ENCODE data around the gene GPRC5D.

GPRC5D gene

DNA sequence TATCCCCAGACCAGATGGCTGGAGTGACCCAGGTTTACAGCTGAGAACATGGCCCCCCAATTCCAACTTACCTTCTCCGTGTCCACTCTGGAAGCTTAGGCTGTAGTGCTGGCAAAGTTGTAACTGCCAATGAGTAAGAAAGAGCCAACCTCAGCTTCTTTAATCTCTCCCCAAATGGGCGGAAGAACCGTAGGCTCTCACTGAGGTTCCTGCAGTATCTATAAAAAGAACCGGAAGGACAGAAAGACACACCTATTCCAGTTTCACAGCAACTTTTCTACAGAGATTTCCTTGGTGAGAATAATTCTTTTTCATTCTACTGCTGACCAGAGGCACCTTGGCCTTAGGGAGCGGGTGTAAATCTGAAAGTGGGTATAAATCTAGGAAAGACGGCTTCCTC lies at the start of gene GPRC5D:
Gene GPRC5D (minus strand): TSS at position 135 of the 400 bp plus-strand sequence. CDS start 1,786 bp downstream, outside the sequence.
- DNase-seq: no peak

DNA sequence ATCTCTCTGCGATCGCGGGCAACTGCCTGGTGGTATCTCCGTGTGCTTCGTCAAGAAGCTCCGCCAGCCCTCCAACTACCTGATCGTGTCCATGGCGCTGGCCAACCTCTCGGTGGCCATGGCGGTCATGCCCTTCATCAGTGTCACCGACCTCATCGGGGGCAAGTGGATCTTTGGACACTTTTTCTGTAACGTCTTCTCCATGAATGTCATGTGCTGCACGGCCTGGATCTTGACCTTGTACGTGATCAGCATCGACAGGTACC lies 49.7 kb upstream of the GPRC5D start:
- DNase-seq: no peak

DNA sequence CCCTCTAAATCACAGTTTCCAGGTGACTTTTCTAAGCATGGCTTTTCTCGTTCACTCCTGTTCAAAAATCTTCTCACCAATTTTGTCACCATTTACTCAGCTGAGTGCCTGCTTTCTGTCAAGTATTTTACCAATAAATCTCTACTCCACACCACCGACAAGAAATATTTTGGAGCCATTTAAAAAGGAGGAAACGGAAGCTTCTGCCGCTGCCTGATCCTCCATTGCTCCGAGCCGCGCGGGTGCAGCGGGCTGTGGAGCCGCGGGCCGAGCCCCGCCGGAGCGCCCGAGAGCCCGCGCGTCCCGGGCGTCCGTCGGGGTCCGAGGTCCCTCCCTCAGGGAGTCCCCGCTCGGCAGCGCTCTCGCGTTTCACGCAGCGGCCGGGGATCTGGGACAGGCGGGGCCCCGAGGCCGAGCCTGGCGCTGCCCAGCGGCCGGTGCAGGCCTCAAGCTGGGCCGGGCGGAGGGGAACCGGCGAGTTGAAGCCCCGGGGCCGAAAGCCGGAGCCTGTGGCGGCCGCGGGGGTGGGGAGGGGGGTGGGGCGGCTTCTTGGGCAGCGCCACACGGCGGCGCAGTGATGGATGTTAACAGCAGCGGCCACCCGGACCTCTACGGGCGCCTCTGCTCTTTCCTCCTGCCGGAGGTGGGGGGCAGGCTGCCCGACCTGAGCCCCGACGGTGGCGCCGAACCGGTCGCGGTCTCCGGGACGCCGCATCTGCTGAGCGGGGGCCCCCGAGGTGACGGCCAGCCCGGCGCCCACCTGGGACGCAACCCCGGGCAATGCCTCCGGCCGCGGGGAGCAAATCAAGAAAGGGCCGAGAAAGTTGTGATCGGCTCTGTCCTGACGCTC lies 49.2 kb upstream of the GPRC5D start:
- DNase-seq: peak; percentile 54

DNA sequence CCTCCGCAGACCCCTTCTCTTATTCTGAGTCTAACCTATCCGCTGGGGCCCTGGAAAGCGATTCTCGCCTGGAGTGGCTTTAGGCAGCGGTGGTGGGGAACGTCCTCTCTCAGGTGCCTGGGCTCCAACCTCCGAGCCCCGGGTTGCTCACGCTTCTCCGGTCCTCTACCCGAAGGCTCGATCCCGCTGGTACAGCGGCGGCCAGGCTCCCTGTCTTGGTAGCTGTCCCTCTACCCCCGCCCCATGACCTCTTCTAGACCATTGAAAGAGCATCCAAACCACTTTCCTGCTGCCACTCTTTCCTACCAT lies 48.6 kb upstream of the GPRC5D start:
- DNase-seq: peak; percentile 75

DNA sequence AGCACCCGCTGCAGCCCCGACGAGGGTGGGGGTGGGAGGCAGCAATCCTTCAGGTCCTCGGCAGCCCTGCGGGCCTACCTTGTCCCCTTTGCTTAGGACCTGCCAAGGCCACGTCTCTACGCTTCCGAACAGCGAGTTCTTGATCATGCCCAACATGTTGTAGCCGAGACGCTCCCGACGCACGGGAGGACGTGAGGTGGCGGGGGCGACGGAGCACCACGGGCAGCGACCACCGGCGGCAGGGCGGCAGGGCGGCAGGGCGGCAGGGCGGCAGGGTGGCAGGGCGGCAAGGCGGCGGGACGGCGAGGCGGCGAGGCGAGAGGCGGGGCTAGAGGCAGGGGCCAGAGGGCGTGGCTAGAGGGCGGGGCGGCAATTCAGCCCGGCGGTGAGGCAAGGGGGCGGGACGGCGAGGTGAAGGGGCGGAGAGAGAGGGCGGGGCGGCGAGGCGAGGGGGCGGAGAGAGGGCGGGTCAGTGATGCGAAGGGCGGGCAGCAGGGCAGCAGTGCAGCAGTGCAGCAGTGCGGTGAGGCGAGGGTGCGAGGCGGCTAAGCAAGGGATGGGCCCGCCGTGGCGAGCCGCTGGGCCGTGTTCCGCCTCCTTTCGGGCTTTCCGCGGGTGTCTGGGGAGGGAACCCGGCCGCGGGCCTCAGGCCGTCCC lies 48.1 kb upstream of the GPRC5D start, which contains the start of gene HEBP1:
Gene HEBP1 (minus strand): TSS at position 307 of the 657 bp plus-strand sequence. CDS start 151 bp downstream, at position 156.
- DNase-seq: peak; percentile 82

DNA sequence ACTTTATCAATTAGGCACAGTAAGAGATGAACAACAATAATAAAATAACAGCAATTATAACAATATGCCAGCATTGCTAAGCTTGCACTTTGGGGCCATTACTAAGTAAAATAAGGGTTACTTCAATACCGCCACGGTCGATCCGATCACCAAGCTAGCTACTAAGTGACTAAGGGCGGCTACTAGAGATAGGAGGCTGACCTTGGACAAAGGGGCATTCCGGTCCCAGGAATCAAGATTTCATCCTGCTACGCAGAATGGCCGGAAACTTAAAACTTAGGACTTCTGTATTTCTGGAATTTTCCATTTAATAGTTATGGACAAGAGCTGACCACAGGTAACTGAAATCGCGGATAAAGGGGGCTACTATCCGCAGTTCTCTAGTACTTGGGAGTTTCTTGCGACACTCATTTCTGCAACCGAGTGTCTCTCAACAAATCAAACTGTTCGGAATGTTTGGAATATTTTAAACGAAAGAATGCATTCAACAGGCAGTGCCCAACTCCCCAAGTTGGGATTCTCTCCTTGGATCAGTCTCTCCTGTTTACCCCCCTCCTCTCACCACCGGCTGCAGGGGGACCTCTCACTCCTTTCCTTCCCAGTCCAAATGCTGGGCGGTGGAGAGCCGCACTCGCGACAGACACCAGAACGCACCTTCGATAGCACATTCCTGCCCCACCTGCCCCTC lies 47.4 kb upstream of the GPRC5D start:
- no peak for DNase-seq

DNA sequence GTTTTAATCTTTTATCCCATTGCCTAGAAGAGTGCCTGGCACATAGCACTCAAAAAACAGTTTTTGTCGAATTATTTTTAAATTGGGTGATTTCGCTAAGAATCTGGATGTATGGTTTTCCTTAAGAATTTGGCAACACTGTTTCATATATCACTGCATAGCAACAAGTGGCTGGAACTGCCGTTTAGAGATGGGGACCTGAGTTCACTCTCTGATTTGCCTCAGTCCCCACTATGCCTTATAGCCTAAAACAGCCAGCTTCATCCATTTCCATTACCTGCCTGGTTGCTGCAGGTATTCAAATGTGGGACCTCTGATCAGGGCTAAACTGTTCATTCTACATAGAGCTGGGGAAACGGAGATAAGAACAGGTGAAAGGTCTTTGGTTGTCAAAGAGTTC lies 46.3 kb upstream of the GPRC5D start:
- no peak for DNase-seq

DNA sequence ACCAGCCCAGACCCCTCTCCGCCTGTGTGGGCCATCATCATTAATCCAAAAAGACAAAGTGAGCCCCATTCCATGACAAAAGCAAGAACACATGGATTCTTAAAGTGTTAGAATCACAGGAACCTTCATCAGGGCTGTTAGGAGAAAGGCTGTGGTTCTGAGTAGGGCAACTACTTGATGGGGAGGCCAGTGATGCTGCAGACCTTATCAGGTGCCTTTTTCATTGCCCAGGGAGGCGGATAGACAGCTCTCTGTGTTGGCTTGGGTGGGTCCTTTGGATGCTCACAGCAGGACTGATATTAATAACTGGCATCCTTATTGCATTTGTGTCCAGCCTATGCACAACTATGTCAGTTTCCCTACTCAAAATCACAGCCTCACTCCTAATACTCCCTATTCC lies 45.8 kb upstream of the GPRC5D start:
- DNase-seq: no peak

DNA sequence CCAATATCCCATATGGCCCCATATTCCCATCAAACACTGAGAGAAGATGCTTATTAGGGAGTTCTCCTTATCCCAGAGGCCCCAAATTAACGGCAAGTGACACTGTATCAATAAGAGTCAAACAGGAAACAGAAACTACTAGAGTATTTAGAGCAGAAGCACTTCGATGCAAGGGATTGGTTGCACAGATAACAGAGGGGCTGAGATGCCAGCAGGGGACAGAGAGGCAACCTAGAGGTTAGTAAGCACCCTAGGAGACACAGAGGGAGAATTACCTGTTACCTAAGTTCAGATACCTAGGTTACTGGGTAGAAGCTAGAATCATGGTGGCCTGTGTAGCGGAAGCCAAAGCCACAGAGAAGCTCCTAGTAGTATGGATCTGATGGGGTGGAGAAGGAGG lies 45.2 kb upstream of the GPRC5D start:
- no peak for DNase-seq

DNA sequence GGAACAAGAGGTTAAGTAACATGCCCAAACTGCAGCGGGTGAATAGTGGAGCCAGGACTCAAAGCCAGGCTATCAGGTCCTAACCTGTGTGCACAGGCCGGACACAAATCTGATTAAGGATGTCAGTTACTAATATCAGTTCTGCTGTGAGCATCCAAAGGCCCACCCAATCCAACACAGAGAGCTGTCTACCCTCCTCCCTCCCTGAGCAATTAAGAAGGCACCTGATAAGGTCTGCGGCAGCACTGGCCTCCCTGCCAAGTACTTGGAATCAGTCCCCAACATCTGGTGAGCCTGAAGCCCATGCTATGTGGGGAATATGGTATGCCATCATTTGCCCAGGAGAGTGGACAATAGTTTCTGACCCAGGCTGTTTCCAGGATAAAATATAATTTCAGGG lies 44.2 kb upstream of the GPRC5D start:
- DNase-seq: no peak

DNA sequence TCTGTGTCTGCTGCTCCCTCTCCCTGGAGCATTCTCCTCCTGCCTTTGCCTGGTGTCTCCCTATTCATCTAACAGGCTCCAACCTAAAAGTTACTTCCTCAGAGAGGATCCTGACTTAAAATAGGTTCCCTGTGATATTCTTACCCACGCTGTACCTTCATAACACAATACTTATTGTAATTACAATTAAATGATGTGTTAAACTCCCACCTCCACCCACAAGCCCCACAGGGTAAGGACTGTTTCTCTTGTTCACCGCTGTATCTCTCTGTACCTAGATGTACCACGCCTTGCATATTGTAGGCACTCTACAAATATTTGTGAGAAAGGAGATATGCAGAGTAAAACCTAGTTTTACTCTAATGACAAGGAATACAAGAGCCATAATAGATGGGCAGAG lies 43.1 kb upstream of the GPRC5D start:
- no peak for DNase-seq

DNA sequence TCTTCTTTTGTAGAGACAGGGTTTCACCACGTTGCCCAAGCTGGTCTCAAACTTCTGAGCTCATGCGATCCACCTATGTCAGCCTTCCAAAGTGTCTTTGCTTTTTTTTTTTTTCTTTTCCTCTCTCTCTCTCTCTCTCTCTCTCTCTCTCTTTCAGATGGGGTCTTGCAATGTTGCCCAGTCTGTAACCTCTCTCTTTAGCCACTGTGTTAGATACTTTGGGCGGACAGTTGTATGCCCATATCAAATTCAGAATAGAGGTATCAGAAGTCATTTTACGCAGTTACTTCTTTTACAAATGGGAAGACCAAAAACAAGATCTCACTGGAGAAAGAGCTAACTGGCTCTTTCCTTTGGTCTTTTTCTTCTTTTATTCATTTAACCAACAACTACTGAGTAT lies 41.4 kb upstream of the GPRC5D start:
- no peak for DNase-seq

DNA sequence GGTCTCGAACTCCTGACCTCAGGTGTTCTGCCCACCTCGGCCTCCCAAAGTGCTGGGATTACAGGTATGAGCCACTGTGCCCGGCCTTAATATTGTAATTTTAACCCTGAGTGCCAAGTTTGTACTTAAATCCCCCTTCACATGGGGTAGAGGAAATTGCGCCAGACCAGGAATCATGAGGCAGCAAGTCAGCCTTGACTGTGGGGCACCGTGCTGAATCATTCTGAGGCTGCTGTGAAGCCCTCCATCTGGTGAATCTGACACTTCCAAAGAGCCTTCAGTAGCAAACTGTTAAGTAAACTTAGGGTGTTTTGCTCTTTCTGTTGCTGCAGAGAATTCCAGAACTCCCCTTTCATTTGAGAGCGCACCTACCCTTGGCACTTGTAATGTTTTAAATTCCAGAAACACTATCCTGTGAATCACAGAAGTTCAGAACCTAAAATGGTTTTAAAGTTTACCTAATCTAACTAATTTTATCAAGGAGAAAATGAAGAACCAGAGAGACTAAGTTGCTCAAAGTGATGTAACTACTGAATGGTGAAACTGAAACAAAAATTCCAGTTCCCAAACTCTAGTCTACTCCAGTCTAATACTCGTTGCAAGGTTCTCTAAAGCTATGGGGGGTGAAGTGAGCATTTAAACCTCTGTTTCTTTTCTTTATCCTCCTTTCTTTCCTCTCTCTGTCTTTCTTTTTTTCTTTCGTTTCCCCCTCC lies 40.6 kb upstream of the GPRC5D start:
- DNase-seq: no peak

DNA sequence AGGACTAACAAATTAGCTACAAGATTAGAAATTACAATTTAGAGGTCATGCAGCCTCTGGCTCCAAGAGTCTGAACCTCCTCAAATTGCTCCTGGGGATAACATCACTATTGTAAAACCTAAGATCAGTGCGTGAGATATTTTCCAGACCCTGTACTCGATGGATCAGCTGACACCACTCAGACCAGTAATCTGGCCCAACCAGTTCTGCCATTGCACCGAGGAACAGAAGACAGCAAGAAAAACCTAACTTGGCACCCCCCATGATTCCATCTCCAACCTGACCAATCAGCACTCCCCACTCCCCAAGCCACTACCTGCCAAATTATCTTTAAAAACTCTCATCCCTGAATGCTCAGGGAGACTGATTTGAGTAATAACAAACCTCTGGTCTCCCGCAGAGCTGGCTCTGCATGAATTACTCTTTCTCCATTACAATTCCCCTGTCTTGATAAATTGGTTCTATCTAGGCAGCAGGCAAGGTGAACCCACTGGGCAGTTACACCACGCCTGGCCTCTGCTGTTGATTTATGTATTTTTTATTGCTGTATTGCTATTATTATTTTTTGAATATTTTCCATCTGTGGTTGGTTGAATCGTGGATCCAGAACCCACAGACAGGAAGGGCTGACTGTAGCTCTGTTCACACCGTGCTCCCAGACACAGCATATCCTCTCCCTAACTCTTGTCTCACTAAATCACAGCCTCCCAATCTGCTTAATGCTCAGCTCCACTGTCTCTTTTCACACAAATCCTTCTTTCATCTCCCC lies 38.9 kb upstream of the GPRC5D start:
- no peak for DNase-seq

DNA sequence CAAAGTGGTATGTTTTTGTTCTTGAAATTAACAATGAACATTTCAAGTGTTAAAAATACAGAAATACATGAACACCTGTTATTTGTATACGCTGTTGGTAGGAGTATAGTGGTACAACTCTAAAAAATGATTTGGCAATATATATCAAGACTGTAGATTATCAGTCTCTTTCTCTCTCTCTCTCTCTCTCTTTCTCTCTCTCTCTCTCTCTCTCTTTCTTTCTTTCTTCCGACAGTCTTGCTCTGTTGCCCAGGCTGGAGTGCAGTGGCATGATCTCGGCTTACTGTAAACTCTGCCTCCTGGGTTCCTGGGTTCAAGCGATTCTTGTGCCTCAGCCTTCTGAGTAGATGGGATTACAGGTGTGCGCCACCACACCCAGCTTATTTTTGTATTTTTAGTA lies 35.5 kb upstream of the GPRC5D start:
- DNase-seq: no peak

DNA sequence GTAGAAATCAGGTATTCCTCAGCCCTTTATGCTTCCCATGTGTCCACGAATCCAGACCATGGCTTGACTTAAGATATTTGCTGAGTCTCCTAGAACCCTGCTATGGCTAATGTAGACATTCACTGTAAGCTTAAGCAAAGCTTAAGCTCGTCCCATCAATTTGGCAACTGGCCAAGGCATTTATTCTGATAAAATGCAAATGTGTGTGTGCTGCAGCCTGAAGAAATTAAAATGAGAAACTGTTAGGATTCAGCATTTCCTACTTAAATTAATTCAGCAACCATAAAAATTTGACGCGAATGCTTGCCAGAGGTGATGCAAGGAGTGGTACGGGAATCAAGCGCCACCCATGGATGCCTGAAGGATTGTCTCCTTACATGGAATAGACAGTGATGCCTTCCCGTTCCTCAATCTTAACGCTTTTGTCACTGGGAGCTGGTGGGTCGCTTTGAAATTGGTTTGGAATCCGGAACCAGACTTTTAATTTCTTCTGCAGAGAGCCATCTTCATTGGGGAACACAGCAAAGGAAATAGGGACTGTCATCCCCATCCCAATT lies 34.9 kb upstream of the GPRC5D start:
- no peak for DNase-seq

DNA sequence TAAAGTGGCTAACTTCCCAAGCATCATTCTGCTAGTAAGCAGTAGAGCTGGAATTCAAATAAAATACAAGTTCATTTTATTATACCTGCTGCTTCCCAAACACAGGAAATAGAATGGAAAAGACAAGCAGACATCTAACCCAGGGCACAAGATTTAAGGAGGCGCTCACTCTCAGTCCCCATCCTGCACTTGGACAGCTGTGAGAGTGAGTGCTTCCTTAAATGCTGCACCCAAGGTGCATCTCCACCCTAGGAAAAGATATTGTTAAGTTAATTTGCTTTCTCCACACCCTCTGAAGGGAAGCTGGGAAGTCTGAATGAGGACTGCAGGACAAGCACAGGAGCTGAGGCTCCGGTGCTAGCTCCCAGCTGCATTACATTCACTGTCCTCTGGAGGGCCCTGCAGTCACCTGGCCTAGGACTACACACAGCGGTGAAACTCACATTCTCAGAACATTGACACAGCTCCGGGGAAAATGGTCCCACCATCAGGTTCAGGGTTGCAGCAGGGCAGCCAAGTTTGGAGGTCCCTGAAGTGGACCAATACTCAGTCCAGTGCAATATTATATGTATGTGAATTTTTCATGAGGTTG lies 33.9 kb upstream of the GPRC5D start:
- no peak for DNase-seq

DNA sequence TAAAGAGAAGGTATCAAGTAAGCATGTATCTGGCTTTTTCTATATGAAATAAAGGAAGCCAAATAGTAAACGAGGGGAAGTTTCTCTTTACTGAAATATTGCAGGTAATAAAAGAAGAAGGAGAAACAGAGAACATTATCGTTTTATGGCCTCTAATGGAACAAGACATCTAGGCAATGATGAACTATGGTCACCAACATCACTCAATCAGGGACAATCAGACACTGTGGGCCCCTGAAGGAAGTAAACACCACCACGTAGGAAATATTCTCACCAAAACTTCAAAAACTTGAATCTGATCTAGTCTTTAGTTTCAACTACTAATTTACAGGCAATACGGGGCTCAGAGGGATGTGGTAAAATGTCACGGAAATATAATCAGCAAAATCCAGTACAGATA lies 32.2 kb upstream of the GPRC5D start:
- DNase-seq: no peak

DNA sequence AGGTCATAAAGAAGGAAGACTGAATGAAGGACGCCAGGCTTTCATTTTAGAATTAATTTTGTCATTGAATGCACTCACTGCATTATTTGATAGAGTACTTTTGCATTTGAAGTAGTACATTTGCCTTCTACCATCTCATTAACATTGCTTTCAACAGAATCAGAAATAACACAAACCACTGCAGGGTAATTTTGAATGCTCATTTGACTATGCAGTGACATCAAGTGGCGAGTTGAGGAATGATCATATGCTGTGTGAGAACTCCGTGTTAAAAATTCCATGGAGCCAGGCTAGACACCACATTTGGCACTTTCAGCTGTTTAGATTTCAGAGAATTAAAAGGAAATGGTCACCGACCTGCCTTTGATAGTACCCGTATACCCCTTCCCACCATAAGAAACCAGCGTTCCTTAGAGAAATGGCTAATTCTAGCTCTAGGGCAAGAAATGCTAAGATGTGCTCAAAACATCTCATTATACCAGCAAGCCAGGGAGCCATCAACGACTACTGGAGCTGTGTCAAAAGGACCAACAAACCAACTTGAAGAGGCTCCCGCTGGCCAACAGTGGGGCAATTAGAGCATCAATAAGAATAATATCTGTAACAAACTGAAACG lies 31.6 kb upstream of the GPRC5D start:
- DNase-seq: peak; percentile 79

DNA sequence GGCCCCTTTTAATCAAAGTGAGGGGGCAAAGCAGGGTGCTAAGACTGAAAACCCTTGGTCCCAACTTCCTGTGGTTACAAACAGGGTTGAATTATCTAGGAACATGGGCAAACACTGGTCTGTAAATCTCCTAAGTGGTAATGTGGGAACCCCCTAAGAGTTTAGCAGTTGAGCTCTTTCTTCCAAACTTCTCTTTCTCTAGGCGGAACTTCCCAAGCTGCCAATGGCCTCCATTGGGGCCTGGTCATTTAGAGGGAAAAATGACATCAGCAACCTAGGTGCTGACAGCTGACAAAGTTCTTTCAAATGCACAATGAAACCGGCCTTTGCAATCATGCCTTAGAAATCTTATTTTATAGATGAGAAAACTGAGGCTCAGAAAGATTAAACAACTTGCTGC lies 30.4 kb upstream of the GPRC5D start:
- DNase-seq: no peak

DNA sequence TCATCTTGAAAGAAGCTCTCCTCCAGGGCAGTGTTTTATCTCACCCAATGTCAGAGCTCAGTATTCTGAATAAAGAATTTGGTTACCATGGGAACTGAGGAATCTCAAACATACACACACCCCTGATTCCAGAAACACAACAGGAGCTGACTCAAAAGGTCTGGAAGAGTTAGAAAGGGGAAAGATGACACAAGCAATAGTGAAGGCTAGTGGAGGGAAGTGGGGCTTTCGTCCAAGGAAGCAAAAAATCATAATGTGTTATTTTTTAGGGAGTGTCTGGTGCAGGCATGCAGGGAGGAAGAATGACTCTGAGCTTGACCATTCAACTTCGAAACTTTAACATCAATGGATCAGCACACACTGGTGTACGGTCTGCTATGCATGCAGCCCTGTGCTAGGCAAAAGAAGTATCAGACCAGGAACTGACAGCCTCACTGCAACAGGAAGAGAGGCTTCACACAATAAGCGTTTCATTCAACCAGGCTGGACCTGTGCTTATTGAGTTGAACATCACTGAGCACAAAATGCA lies 27.8 kb upstream of the GPRC5D start:
- no peak for DNase-seq

All from NCI-H1105 treated with DMSO at 0.1 percent for 48 hours (cell line).